ENCODE data around the gene CLEC3B.

- no peak for TF ChIP-seq CTCF (IDR thresholded peaks at IDR 0.05)
- TF ChIP-seq POLR2A (IDR thresholded peaks at IDR 0.05), result no peak
Measured at GRCh38 chr3:45011756-45012508, 14.2 kb upstream of the CLEC3B start.
